ENCODE data around the gene AKAP6. TPM values are rescaled to one million over a fixed set of nuclear protein-coding genes. Genes with fewer than 3 reads are reported as not detected.

The AKAP6 gene
- total RNA-seq, 1 experiment from 2014 or later = 2.8 TPM

DNA sequence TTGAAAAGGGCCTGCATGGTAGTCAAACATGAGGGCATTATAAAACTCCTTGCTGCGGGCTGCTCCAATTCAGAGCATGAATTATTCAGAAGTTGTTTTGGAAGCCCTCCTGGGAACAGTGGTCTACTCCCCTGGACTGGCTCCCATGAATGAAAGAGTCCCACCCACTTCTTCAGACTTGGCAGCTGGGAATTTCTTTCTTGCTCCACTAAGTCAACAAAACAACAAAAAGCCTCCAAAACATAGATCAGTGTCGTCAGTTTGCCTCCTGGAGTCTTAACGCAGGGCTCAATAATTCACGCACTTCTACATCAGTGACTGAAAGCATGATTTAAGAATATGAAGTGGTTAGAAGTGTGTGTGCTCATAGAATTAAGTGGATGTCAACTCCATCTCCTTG lies 37.9 kb downstream of the AKAP6 start:
- CTCF ChIA-PET = no interaction called here
- Mint-ChIP-seq H3K36me3 (ENCODE audit: insufficient read depth, unreplicated experiment) (no peaks in the 10 kb centered on the region), H3K27me3 (ENCODE audit: unreplicated experiment) (peaks cover 12% of the 10 kb centered on the region), H3K4me1 (ENCODE audit: low read depth, unreplicated experiment) (no peaks in the 10 kb centered on the region), H3K9me3 (ENCODE audit: low read depth, unreplicated experiment) (no peaks in the 10 kb centered on the region), H3K27ac (ENCODE audit: unreplicated experiment) (no peak overlapping the region), H3K4me3 (ENCODE audit: low read depth, unreplicated experiment) (no peak overlapping the region)
- no peak for TF ChIP-seq CTCF (IDR thresholded peaks at IDR 0.05; ENCODE audit: unreplicated experiment)
- intact Hi-C loops (cut with micrococcal nuclease; ENCODE audit: unreplicated experiment) = no loop called here
- DNase-seq = no peak
- no TSS peak for BruUV-seq (replicated peaks)

DNA sequence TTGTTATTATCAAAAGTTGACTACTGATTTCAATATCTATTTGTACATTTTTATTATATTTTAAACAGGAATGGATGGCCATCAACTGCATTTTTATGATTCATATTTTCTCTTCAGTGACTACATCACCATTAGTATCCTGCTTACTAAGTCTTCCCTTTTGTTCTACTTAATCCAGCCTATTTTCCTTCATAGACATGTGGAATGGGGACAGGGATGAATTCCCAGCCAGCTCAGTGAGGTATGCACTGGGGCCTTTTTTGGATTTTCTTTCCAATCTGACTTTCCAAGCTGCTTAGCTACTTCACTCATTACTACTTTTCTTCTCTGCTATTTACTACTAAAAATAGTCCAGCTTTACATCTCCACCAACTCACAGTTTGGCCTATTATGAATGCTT lies 38.4 kb downstream of the AKAP6 start:
- Mint-ChIP-seq H3K4me3 (ENCODE audit: low read depth, unreplicated experiment) (no peak overlapping the region), H3K27ac (ENCODE audit: unreplicated experiment) (no peak overlapping the region), H3K9me3 (ENCODE audit: low read depth, unreplicated experiment) (no peaks in the 10 kb centered on the region)

DNA sequence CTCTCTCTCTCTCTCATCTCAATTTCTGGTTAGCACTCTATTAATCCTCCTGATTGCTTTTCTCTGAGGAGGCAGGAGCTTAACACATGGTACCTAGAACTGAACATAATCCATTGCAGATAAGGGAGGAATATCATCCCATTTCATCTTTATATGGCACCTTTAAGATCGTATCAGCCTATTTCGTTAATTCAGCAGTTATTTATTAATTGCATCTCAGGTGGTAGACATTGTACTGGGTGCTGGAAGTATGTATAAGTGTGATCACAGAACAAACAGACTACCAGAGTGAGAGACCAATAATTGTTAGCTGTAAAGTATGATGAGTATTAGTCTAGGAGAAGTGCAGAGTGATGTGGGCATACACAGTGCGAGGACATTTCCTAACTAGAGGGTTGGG lies 39.0 kb downstream of the AKAP6 start:
- no peak for DNase-seq
- no TSS peak for BruUV-seq (replicated peaks)
- Mint-ChIP-seq H3K36me3 (ENCODE audit: insufficient read depth, unreplicated experiment) (no peaks in the 10 kb centered on the region), H3K9me3 (ENCODE audit: low read depth, unreplicated experiment) (no peaks in the 10 kb centered on the region), H3K27me3 (ENCODE audit: unreplicated experiment) (peaks cover 12% of the 10 kb centered on the region), H3K4me1 (ENCODE audit: low read depth, unreplicated experiment) (no peaks in the 10 kb centered on the region), H3K4me3 (ENCODE audit: low read depth, unreplicated experiment) (no peak overlapping the region), H3K27ac (ENCODE audit: unreplicated experiment) (no peak overlapping the region)
- intact Hi-C loops (cut with micrococcal nuclease; ENCODE audit: unreplicated experiment) = no loop called here
- TF ChIP-seq CTCF (IDR thresholded peaks at IDR 0.05; ENCODE audit: unreplicated experiment) = no peak
- CTCF ChIA-PET = interaction anchor here (0.6 kb wide), 1 partner anchor 100 kb away, joined by 4 read pairs; no protein-coding TSS in a partner anchor

More for the DNA sequence above, 38.4 kb downstream of the AKAP6 start:
- no peak for TF ChIP-seq CTCF (IDR thresholded peaks at IDR 0.05; ENCODE audit: unreplicated experiment)
- peaks cover 12% of the 10 kb centered on the region for H3K27me3 Mint-ChIP-seq (ENCODE audit: unreplicated experiment)
- intact Hi-C loops (cut with micrococcal nuclease; ENCODE audit: unreplicated experiment) = no loop called here
- H3K36me3 Mint-ChIP-seq (ENCODE audit: insufficient read depth, unreplicated experiment) = no peaks in the 10 kb centered on the region
- H3K4me1 Mint-ChIP-seq (ENCODE audit: low read depth, unreplicated experiment) = no peaks in the 10 kb centered on the region
- BruUV-seq (replicated peaks) = no TSS peak
- DNase-seq = no peak
- CTCF ChIA-PET = interaction anchor here (0.6 kb wide), 1 partner anchor 101 kb away, joined by 4 read pairs; no protein-coding TSS in a partner anchor

- intact Hi-C loops (cut with micrococcal nuclease; ENCODE audit: unreplicated experiment) = loop anchor here (10.0 kb wide), 1 partner anchor 296 kb away; the partner anchor contains the start of gene ARHGAP5
- no peak overlapping the region for H3K4me3 Mint-ChIP-seq (ENCODE audit: low read depth, unreplicated experiment)
- H3K27me3 Mint-ChIP-seq (ENCODE audit: unreplicated experiment) = no peaks in the 10 kb centered on the region
- no peak for TF ChIP-seq CTCF (IDR thresholded peaks at IDR 0.05; ENCODE audit: unreplicated experiment)
- DNase-seq = no peak
- H3K27ac Mint-ChIP-seq (ENCODE audit: unreplicated experiment) = peak overlapping the region; percentile 76
- H3K9me3 Mint-ChIP-seq (ENCODE audit: low read depth, unreplicated experiment) = no peaks in the 10 kb centered on the region
- no peaks in the 10 kb centered on the region for H3K36me3 Mint-ChIP-seq (ENCODE audit: insufficient read depth, unreplicated experiment)
- CTCF ChIA-PET = no interaction called here
- no peaks in the 10 kb centered on the region for H3K4me1 Mint-ChIP-seq (ENCODE audit: low read depth, unreplicated experiment)
- BruUV-seq (replicated peaks) = no TSS peak
Measured at GRCh38 chr14:32370714-32371113, 41.6 kb downstream of the AKAP6 start.
